ENCODE measurements around the gene CDK8. TPM values are rescaled to one million over a fixed set of nuclear protein-coding genes. Genes with fewer than 3 reads are reported as not detected.

The CDK8 gene
- total RNA-seq, 1 experiment from 2014 or later, result 9.4 TPM

GRCh38 chr13:26433776-26434175, 179.8 kb downstream of the CDK8 start:
- TF ChIP-seq CTCF (IDR thresholded peaks at IDR 0.05; ENCODE audit: unreplicated experiment), result no peak
- no TSS peak for BruUV-seq (replicated peaks)
- intact Hi-C loops (cut with micrococcal nuclease; ENCODE audit: unreplicated experiment), result no loop called here
- no peak for DNase-seq
- H3K27ac Mint-ChIP-seq (ENCODE audit: unreplicated experiment), result no peak overlapping the region
- H3K36me3 Mint-ChIP-seq (ENCODE audit: insufficient read depth, unreplicated experiment), result no peaks in the 10 kb centered on the region
- no peak overlapping the region for H3K4me3 Mint-ChIP-seq (ENCODE audit: low read depth, unreplicated experiment)
- H3K4me1 Mint-ChIP-seq (ENCODE audit: low read depth, unreplicated experiment), result no peaks in the 10 kb centered on the region
- peaks cover 5% of the 10 kb centered on the region for H3K9me3 Mint-ChIP-seq (ENCODE audit: low read depth, unreplicated experiment)
- H3K27me3 Mint-ChIP-seq (ENCODE audit: unreplicated experiment), result peaks cover 15% of the 10 kb centered on the region
- CTCF ChIA-PET, result interaction anchor here (0.6 to 1.0 kb wide), 3 partner anchors 42 to 1587 kb away, joined by 3 to 6 read pairs (median 4); no protein-coding TSS in a partner anchor

GRCh38 chr13:26435171-26435570, 181.2 kb downstream of the CDK8 start:
- DNase-seq, result no peak
- Mint-ChIP-seq H3K27me3 (ENCODE audit: unreplicated experiment) (peaks cover 15% of the 10 kb centered on the region), H3K4me1 (ENCODE audit: low read depth, unreplicated experiment) (no peaks in the 10 kb centered on the region), H3K27ac (ENCODE audit: unreplicated experiment) (no peak overlapping the region), H3K4me3 (ENCODE audit: low read depth, unreplicated experiment) (no peak overlapping the region), H3K36me3 (ENCODE audit: insufficient read depth, unreplicated experiment) (no peaks in the 10 kb centered on the region), H3K9me3 (ENCODE audit: low read depth, unreplicated experiment) (peaks cover 5% of the 10 kb centered on the region)
- CTCF ChIA-PET, result interaction anchor here (0.7 kb wide), 1 partner anchor 1225 kb away, joined by 4 read pairs; no protein-coding TSS in a partner anchor
- no peak for TF ChIP-seq CTCF (IDR thresholded peaks at IDR 0.05; ENCODE audit: unreplicated experiment)
- intact Hi-C loops (cut with micrococcal nuclease; ENCODE audit: unreplicated experiment), result no loop called here
- no TSS peak for BruUV-seq (replicated peaks)

GRCh38 chr13:26435646-26436045, 181.7 kb downstream of the CDK8 start:
- Mint-ChIP-seq H3K9me3 (ENCODE audit: low read depth, unreplicated experiment) (peaks cover 5% of the 10 kb centered on the region), H3K27me3 (ENCODE audit: unreplicated experiment) (peaks cover 15% of the 10 kb centered on the region), H3K27ac (ENCODE audit: unreplicated experiment) (no peak overlapping the region), H3K4me1 (ENCODE audit: low read depth, unreplicated experiment) (no peaks in the 10 kb centered on the region), H3K4me3 (ENCODE audit: low read depth, unreplicated experiment) (no peak overlapping the region), H3K36me3 (ENCODE audit: insufficient read depth, unreplicated experiment) (no peaks in the 10 kb centered on the region)
- intact Hi-C loops (cut with micrococcal nuclease; ENCODE audit: unreplicated experiment), result no loop called here
- TF ChIP-seq CTCF (IDR thresholded peaks at IDR 0.05; ENCODE audit: unreplicated experiment), result no peak
- no peak for DNase-seq
- CTCF ChIA-PET, result interaction anchor here (0.7 kb wide), 1 partner anchor 1225 kb away, joined by 4 read pairs; no protein-coding TSS in a partner anchor
- BruUV-seq (replicated peaks), result no TSS peak

GRCh38 chr13:26436914-26437313, 183.0 kb downstream of the CDK8 start:
- Mint-ChIP-seq H3K27ac (ENCODE audit: unreplicated experiment) (no peak overlapping the region), H3K9me3 (ENCODE audit: low read depth, unreplicated experiment) (peaks cover 5% of the 10 kb centered on the region), H3K27me3 (ENCODE audit: unreplicated experiment) (peaks cover 15% of the 10 kb centered on the region), H3K4me3 (ENCODE audit: low read depth, unreplicated experiment) (no peak overlapping the region), H3K4me1 (ENCODE audit: low read depth, unreplicated experiment) (no peaks in the 10 kb centered on the region), H3K36me3 (ENCODE audit: insufficient read depth, unreplicated experiment) (no peaks in the 10 kb centered on the region)
- no peak for DNase-seq
- CTCF ChIA-PET, result no interaction called here
- no TSS peak for BruUV-seq (replicated peaks)
- intact Hi-C loops (cut with micrococcal nuclease; ENCODE audit: unreplicated experiment), result no loop called here
- no peak for TF ChIP-seq CTCF (IDR thresholded peaks at IDR 0.05; ENCODE audit: unreplicated experiment)
